Mammary epithelial cell (primary cell): Measurements from ENCODE around the gene ARID3B.

Experiments
- EZH2 ChIP-seq: IDR thresholded peaks from 2 replicates; pipeline ENCODE4 v1.6.1; 2012; ENCODE audit warnings: low read length, inconsistent platforms, borderline replicate concordance
- TF ChIP-seq, protein P1 (sequence below), 2 donors: IDR thresholded peaks in 1 of 2; conservative IDR thresholded peaks in 1 of 2; 2 replicates each; pipeline ENCODE4 v1.5.1; 2011 to 2012; ENCODE audit warnings: inconsistent platforms in 2 of 2, low read length in 2 of 2, mild to moderate bottlenecking in 2 of 2, control low read depth in 1 of 2, low read depth in 1 of 2; ENCODE audit not compliant: insufficient read depth in 1 of 2; ENCODE audit errors: extremely low read depth in 1 of 2

DNA sequence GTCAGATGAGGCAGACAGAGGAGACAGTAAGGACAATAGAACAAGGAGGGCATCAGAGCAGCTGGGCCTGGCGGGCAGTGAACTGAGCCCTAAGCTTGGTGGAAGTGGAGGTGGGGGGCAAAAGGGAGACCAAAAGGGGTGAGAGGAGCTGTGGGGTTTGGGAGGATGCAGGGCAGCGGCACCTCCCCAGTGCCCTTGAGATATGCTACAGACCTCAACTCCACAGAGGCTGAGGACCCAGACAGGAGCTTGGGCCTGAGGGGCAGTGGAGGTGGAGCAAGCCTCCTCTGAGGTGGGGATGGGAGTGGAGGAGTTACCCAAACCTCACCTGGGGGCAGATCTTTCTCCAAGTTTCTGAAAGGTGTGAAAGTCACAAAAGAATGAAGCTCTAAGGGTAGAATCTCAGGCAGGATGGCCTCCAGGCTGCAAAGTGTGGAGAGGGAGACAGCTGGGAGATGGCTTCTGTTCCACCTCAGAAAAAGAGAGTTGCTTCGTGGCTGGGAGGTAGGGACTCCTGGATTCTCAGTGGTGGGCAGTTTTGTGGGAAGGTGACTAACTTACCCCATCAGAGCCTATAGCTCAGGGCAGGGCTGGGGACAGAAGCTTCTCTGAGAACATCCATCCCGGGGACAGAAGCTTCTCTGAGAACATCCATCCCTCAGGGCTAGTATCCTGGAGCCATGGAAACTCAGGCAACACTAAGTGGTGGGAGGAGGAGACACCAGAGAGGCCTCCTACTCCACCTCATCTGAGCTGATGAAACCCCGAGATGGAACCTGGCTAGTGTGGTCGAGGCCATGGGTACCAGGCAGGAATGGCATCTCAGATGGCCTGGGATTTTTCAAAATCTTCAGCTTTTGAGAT is 72.3 kb downstream of the ARID3B start:
- TF ChIP-seq, protein P1, sequence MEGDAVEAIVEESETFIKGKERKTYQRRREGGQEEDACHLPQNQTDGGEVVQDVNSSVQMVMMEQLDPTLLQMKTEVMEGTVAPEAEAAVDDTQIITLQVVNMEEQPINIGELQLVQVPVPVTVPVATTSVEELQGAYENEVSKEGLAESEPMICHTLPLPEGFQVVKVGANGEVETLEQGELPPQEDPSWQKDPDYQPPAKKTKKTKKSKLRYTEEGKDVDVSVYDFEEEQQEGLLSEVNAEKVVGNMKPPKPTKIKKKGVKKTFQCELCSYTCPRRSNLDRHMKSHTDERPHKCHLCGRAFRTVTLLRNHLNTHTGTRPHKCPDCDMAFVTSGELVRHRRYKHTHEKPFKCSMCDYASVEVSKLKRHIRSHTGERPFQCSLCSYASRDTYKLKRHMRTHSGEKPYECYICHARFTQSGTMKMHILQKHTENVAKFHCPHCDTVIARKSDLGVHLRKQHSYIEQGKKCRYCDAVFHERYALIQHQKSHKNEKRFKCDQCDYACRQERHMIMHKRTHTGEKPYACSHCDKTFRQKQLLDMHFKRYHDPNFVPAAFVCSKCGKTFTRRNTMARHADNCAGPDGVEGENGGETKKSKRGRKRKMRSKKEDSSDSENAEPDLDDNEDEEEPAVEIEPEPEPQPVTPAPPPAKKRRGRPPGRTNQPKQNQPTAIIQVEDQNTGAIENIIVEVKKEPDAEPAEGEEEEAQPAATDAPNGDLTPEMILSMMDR (conservative IDR thresholded peaks at IDR 0.05 in 1 of 2, IDR thresholded peaks at IDR 0.05 in 1 of 2; ENCODE audit: extremely low read depth in 1 of 2, insufficient read depth in 1 of 2, low read depth in 1 of 2, low read length in 2 of 2), result no peak
- no peak for TF ChIP-seq EZH2
